NCI-H1417 (cell line): ENCODE data around the gene ZNF24.

Experiments used
- DNase-seq, 3 experiments: peaks; one replicate each; lab custom pipeline; 2025; lab: John Stamatoyannopoulos, UW

Gene ZNF24

GRCh38 chr18:35296060-35296459, 48.2 kb downstream of the ZNF24 start:
- no peak for DNase-seq

DNA sequence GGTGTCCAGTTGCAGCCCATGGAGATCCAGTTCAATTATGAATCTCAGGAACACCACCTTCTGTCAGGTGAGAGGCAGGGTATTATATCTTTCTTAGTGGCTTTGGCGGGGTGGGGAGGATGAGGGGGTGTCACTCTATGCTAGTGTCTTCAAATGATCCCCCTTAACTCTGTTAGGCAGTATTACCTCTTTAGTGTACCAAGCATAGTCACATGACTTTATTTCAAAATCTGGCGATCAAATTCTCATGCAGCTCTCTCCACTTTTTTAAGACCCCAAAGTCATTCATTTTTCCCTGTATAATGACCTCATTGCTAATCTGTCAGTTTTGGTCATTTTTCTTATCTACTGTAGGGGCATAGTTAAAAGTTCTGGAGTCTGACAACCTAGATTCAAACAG, 53.1 kb downstream of the ZNF24 start:
- no peak for DNase-seq

GRCh38 chr18:35290094-35290735, 54.0 kb downstream of the ZNF24 start, which contains the start of gene ZSCAN30:
TSS of gene ZSCAN30 (minus strand) at chr18:35290229. CDS start at chr18:35264352, 25,877 bp downstream.
- peak; percentile 89 to 98 (median 97) for DNase-seq

DNA sequence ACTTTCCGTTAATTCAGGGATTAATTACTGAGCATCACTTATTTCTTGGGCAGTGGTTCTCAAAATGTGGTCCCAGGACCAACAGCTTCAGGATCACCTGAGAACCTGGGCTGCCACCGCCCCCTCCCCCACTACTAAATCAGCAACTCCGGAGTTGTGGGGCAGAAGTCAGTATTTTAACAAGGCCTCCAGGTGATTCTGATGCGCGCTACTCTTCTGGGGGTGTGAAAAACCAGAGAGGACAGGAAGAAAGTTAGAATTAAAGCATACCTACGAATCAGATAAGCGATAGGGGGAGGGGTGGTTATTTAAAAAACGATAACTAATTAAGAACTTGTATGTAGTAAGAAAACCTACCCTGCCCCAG, 54.5 kb downstream of the ZNF24 start:
- DNase-seq: no peak

DNA sequence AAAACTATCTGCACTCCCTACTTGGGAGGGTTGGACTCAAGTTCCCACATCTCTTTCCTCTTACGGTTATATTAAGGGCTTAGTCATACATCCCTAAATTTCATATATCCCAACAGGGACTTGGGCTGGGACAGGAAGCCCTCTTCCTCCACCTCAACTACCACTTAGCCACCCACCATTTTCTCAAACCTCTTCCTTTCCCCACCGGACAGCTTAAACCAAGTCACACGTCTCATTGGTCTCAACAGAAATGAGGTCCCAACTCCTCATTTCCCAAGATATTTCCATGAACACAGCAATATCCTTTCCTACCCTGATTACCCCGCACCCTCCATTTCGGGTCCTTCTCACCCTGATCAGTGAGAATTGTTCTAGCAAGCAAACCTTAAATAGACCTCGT, 54.9 kb downstream of the ZNF24 start:
- peak in 1 of 3 experiments; percentile 38 for DNase-seq

GRCh38 chr18:35284841-35285240, 59.4 kb downstream of the ZNF24 start:
- DNase-seq: no peak

DNA sequence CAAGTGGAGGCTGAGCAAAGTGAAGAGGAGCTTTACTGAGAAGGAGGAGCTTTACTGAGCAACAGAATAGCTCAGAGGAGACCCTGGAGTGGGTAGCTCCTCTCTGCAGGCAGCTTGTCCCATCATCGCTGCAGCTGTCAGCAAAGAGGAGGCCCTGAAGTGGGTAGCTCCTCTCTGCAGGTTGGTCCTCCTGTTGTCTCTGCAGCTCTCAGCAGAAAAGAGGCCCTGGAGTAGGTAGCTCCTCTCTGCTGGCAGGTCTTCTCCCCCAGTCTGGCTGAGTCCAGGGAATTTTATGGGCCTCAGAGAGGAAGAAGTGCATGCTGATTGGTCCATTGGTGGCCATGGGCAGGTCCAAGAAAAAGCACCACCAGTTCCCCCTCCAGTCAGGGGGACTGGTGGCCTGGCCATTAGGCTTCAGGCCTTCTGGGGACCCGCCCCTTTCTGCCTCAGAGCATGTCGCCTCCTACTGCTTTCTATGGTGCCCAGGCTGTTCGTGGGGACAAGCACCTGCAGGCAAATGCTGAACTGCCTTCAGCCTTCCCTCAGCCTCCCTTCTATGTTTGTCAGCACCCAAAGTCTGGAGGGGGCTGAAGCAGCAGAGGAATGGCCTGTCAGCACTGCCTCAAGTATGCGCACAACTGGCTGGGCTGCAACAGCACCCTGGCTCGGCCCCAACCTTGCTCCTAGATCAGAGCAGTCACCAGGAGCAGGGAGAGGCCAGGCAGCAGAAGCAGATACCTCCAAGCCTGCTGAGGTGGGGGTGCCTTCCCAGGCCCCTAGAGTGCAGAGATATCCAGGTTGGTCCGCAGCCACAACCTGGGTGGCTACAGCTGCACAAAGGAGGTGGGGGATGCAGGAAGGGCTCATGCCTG, 60.1 kb downstream of the ZNF24 start:
- DNase-seq: no peak

DNA sequence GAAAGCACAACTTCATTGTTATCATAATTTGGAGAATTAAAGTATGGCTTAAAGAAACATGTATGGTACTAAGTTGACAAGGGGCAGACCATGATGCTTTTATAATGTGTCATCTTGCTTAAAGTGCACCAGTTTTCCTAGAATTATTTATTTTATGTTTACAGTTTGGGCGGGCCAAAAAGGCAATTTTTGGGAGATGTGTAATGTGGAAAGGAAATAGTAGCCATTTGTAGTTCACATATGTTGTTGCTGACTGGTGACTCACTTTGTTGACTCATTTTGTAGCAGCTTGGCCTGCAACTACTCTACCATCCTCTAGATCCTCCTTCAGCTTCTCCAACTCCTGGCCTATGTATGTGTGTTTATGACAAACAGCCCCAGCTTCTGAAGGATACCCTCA, 61.9 kb downstream of the ZNF24 start:
- no peak for DNase-seq
